WTC11 (cell line): Measurements from ENCODE around the gene WDR7. TPM values are rescaled to one million over a fixed set of nuclear protein-coding genes. Genes with fewer than 3 reads are reported as not detected.

ENCODE experiments used
- ATAC-seq: fragments of 200-7000 bp; cut with Tn5 transposase; 2 replicates; pipeline ENCODE4 v1.10.0; 2021; ENCODE audit warnings: mild to moderate bottlenecking, moderate library complexity
- CTCF ChIA-PET: fragments of 300-600 bp; sonication (Branson Sonifier 250); formaldehyde crosslinking; loops from one replicate; lab custom pipeline; 2021; ENCODE audit warnings: antibody characterized with exemption; lab: Charles Lee
- POLR2A ChIA-PET: fragments of 350-600 bp; sonication (Branson Sonifier 250); formaldehyde crosslinking; loops from one replicate; lab custom pipeline; 2021; ENCODE audit warnings: antibody characterized with exemption; lab: Charles Lee
- DNase-seq: peaks from one replicate; pipeline ENCODE4 v3.0.0; 2021; ENCODE audit warnings: low spot score
- H3K27ac Mint-ChIP-seq: 2 replicates; pipeline ENCODE4 v1.8.0; 2021; ENCODE audit warnings: mixed read lengths
- H3K27me3 Mint-ChIP-seq: 2 replicates; pipeline ENCODE4 v1.8.0; 2021; ENCODE audit warnings: low read depth, mild to moderate bottlenecking, moderate library complexity, mixed read lengths
- H3K36me3 Mint-ChIP-seq: 2 replicates; pipeline ENCODE4 v1.8.0; 2021; ENCODE audit warnings: mixed read lengths
- H3K4me1 Mint-ChIP-seq: 2 replicates; pipeline ENCODE4 v1.8.0; 2022; ENCODE audit warnings: mixed read lengths
- H3K4me3 Mint-ChIP-seq: 2 replicates; pipeline ENCODE4 v1.8.0; 2021; ENCODE audit warnings: mild to moderate bottlenecking, moderate library complexity, mixed read lengths
- H3K9me3 Mint-ChIP-seq: 2 replicates; pipeline ENCODE4 v1.8.0; 2021; ENCODE audit warnings: mixed read lengths
- ATF1 ChIP-seq: sonication (generic); formaldehyde crosslinking; IDR thresholded peaks from 2 replicates; pipeline ENCODE4 v1.8.1; 2023; ENCODE audit warnings: mild to moderate bottlenecking, moderate library complexity, missing genetic modification reagents
- CREB1 ChIP-seq: sonication (generic); formaldehyde crosslinking; IDR thresholded peaks from 2 replicates; pipeline ENCODE4 v1.8.0; 2023; ENCODE audit warnings: mild to moderate bottlenecking, missing genetic modification reagents
- CREM ChIP-seq: sonication (generic); formaldehyde crosslinking; IDR thresholded peaks from 2 replicates; pipeline ENCODE4 v1.8.1; 2022; ENCODE audit warnings: mild to moderate bottlenecking, missing genetic modification reagents, moderate library complexity
- EMX1 ChIP-seq: fragments of 250-450 bp; sonication (Bioruptor Pico); IDR thresholded peaks from 2 replicates; pipeline ENCODE4 v1.8.0; 2021; ENCODE audit warnings: mild to moderate bottlenecking
- GABPB1 ChIP-seq: sonication (generic); formaldehyde crosslinking; IDR thresholded peaks from 2 replicates; pipeline ENCODE4 v1.8.1; 2023; ENCODE audit warnings: mild to moderate bottlenecking, missing genetic modification reagents
- HMGA2 ChIP-seq: fragments of 250-450 bp; sonication (Bioruptor Pico); IDR thresholded peaks from 2 replicates; pipeline ENCODE4 v1.4.0; 2021; ENCODE audit warnings: mild to moderate bottlenecking, moderate library complexity
- JUN ChIP-seq: sonication (generic); formaldehyde crosslinking; IDR thresholded peaks from 2 replicates; pipeline ENCODE4 v1.8.0; 2023; ENCODE audit warnings: mild to moderate bottlenecking, missing genetic modification reagents
- NR3C1 ChIP-seq: sonication (generic); formaldehyde crosslinking; conservative IDR thresholded peaks from 2 replicates; pipeline ENCODE4 v1.8.1; 2023; ENCODE audit warnings: low read depth, mild to moderate bottlenecking, missing genetic modification reagents
- RELA ChIP-seq: sonication (generic); formaldehyde crosslinking; IDR thresholded peaks from 2 replicates; pipeline ENCODE4 v1.8.1; 2022; ENCODE audit warnings: missing genetic modification reagents, mild to moderate bottlenecking, borderline replicate concordance
- SP1 ChIP-seq: sonication (generic); formaldehyde crosslinking; conservative IDR thresholded peaks from 2 replicates; pipeline ENCODE4 v1.8.1; 2022; ENCODE audit warnings: missing genetic modification reagents
- TEAD4 ChIP-seq: sonication (generic); formaldehyde crosslinking; IDR thresholded peaks from 2 replicates; pipeline ENCODE4 v1.8.0; 2022; ENCODE audit warnings: mild to moderate bottlenecking, missing genetic modification reagents
- total RNA-seq: library from RNA; stranded (reverse); gene quantifications from 3 replicates; pipeline ENCODE4 v1.2.3, GENCODE V29; 2021
- TF ChIP-seq, protein P1 (sequence below): fragments of 200-600 bp; IDR thresholded peaks from 2 replicates; pipeline ENCODE4 v1.8.0; 2022; ENCODE audit warnings: antibody characterized with exemption
- TF ChIP-seq, protein P2 (sequence below): fragments of 250-450 bp; sonication (Bioruptor Pico); IDR thresholded peaks from 2 replicates; pipeline ENCODE4 v1.8.0; 2021; ENCODE audit warnings: mild to moderate bottlenecking
- TF ChIP-seq, protein P3 (sequence below): sonication (generic); formaldehyde crosslinking; IDR thresholded peaks from 2 replicates; pipeline ENCODE4 v1.8.1; 2023; ENCODE audit warnings: mild to moderate bottlenecking, missing genetic modification reagents
- TF ChIP-seq, protein P4 (sequence below): fragments of 250-450 bp; sonication (Bioruptor Pico); conservative IDR thresholded peaks from 2 replicates; pipeline ENCODE4 v1.9.0; 2021; ENCODE audit warnings: mild to moderate bottlenecking
- TF ChIP-seq, protein P5 (sequence below): sonication (generic); formaldehyde crosslinking; IDR thresholded peaks from 2 replicates; pipeline ENCODE4 v1.8.1; 2022; ENCODE audit warnings: low read depth, missing genetic modification reagents, borderline replicate concordance

The WDR7 gene
- total RNA-seq, 1 experiment from 2014 or later: 12.2 TPM

DNA sequence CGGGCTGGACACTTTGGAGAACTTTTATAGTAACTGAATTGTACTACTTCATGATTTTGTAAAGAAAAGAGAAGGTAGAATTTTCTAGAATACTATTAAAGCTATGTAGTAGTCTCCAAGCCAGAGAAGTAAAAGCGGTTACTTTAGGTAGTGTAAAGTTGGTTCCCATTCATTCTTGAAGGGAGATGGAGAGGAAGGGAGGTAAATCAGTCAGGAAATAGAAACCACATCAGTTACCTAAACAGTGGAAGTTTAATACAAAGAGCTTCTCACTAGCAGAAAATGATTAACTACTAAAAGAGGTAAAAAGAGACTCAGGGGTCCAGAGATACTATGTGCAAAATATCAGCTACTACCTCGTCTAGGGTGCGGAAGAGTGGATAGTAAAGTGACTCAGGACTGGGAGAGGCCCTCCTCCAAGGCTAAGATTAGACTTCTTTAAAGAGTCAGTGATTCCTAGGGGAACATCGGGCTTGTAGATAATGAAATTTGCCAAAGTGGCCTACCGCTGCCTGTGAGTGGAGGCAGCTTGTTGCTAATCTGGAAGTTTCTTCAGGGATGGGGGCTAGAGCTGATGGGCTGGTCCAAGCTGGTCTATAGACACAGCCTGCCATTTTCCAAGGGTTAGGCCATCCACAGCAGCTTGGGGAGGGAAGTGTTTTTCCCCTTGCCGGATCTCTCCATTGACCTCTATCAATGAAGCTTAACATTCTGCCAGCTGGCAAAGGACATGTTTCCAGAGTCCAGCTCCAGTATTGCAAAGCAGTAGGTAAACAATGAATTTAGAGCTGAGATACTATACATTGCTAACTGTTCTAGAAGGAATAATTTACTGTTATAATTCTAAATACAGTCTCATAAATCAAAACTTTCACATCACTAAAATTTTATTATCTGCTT, 249.3 kb downstream of the WDR7 start:
- H3K27ac Mint-ChIP-seq: peak overlapping the region; percentile 47; the same call in 1 of the 2 replicates
- no peak for DNase-seq
- no peak; the same call in 1 of the 2 replicates for ATAC-seq
- no peaks in the 10 kb centered on the region for H3K27me3 Mint-ChIP-seq
- no peak overlapping the region for H3K4me3 Mint-ChIP-seq
- TF ChIP-seq, protein P1, sequence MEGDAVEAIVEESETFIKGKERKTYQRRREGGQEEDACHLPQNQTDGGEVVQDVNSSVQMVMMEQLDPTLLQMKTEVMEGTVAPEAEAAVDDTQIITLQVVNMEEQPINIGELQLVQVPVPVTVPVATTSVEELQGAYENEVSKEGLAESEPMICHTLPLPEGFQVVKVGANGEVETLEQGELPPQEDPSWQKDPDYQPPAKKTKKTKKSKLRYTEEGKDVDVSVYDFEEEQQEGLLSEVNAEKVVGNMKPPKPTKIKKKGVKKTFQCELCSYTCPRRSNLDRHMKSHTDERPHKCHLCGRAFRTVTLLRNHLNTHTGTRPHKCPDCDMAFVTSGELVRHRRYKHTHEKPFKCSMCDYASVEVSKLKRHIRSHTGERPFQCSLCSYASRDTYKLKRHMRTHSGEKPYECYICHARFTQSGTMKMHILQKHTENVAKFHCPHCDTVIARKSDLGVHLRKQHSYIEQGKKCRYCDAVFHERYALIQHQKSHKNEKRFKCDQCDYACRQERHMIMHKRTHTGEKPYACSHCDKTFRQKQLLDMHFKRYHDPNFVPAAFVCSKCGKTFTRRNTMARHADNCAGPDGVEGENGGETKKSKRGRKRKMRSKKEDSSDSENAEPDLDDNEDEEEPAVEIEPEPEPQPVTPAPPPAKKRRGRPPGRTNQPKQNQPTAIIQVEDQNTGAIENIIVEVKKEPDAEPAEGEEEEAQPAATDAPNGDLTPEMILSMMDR: no peak
- POLR2A ChIA-PET: no interaction called here
- no peaks in the 10 kb centered on the region for H3K9me3 Mint-ChIP-seq
- H3K4me1 Mint-ChIP-seq: peaks cover 16% of the 10 kb centered on the region
- CTCF ChIA-PET: interaction anchor here (1.2 kb wide), 1 partner anchor 31 kb away, joined by 3 read pairs; no protein-coding TSS in a partner anchor
- no peaks in the 10 kb centered on the region for H3K36me3 Mint-ChIP-seq

DNA sequence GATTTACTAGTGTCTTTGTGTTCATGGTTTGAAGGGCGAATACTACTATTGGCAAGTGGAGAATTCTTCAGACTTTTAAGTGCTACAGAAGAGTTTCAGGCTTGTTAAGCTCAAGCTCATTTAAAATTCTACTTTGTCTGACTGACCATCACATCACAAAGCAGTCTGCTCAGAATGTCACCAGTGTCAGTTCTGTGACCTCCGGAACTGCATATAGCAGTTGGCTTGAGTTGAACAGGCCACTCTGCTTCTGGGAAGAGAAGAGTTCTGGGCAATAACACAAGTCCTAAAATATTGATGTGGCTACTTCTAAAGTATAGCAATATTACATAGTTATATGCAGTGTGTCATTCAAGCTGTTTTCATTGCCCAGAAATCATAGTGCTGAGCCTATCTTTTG, 250.8 kb downstream of the WDR7 start:
- CTCF ChIA-PET: interaction anchor here (1.3 kb wide), 1 partner anchor 112 kb away, joined by 3 read pairs; no protein-coding TSS in a partner anchor
- H3K27ac Mint-ChIP-seq: no peak overlapping the region

More for the DNA sequence above, 250.8 kb downstream of the WDR7 start:
- no peak overlapping the region for H3K4me3 Mint-ChIP-seq
- H3K4me1 Mint-ChIP-seq: peaks cover 16% of the 10 kb centered on the region
- POLR2A ChIA-PET: no interaction called here
- H3K27me3 Mint-ChIP-seq: no peaks in the 10 kb centered on the region
- DNase-seq (no peak), ATAC-seq (no peak)
- H3K36me3 Mint-ChIP-seq: no peaks in the 10 kb centered on the region
- TF ChIP-seq, protein P2, sequence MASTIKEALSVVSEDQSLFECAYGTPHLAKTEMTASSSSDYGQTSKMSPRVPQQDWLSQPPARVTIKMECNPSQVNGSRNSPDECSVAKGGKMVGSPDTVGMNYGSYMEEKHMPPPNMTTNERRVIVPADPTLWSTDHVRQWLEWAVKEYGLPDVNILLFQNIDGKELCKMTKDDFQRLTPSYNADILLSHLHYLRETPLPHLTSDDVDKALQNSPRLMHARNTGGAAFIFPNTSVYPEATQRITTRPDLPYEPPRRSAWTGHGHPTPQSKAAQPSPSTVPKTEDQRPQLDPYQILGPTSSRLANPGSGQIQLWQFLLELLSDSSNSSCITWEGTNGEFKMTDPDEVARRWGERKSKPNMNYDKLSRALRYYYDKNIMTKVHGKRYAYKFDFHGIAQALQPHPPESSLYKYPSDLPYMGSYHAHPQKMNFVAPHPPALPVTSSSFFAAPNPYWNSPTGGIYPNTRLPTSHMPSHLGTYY (CRISPR knock-in tag): no peak
- TF ChIP-seq EMX1 (CRISPR knock-in tag) (no peak), JUN (no peak), ATF1 (CRISPR knock-in tag) (no peak), TEAD4 (no peak), HMGA2 (no peak), NR3C1 (CRISPR knock-in tag) (no peak), GABPB1 (CRISPR knock-in tag) (no peak), RELA (CRISPR knock-in tag) (no peak), CREM (CRISPR knock-in tag) (no peak), CREB1 (CRISPR knock-in tag) (no peak), SP1 (CRISPR knock-in tag) (no peak)
- TF ChIP-seq, protein P3, sequence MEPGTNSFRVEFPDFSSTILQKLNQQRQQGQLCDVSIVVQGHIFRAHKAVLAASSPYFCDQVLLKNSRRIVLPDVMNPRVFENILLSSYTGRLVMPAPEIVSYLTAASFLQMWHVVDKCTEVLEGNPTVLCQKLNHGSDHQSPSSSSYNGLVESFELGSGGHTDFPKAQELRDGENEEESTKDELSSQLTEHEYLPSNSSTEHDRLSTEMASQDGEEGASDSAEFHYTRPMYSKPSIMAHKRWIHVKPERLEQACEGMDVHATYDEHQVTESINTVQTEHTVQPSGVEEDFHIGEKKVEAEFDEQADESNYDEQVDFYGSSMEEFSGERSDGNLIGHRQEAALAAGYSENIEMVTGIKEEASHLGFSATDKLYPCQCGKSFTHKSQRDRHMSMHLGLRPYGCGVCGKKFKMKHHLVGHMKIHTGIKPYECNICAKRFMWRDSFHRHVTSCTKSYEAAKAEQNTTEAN (CRISPR knock-in tag): no peak
- TF ChIP-seq, protein P4, sequence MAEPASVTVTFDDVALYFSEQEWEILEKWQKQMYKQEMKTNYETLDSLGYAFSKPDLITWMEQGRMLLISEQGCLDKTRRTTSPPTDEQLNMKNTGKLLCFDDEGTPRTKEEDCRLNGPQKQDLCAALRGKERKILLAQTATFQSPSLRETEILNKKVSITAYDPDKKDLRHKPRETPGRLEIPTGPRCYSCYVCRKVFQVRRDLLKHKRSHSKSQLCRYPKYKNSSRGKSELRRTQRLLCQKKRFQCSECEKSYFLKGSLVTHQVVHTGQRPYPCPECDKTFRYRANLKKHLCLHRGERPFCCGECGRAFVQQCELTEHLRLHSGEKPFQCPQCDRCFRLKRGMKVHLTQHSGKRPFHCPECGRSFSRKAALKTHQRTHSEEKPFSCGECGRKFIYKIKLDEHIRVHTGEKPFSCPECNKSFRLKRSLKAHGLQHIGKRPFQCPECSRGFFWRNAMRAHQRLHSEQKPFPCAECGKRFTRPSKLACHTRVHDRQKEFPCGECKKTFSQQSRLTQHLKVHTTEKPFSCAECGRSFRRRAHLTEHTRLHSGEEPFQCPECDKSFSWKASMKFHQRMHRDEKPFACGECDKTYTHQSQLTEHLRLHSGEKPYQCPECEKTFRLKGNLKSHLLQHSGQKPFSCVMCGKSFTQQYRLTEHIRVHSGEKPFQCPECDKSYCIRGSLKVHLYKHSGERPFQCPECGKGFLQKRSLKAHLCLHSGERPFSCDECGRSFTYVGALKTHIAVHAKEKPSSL (CRISPR knock-in tag): no peak
- TF ChIP-seq, protein P5, sequence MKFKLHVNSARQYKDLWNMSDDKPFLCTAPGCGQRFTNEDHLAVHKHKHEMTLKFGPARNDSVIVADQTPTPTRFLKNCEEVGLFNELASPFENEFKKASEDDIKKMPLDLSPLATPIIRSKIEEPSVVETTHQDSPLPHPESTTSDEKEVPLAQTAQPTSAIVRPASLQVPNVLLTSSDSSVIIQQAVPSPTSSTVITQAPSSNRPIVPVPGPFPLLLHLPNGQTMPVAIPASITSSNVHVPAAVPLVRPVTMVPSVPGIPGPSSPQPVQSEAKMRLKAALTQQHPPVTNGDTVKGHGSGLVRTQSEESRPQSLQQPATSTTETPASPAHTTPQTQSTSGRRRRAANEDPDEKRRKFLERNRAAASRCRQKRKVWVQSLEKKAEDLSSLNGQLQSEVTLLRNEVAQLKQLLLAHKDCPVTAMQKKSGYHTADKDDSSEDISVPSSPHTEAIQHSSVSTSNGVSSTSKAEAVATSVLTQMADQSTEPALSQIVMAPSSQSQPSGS (CRISPR knock-in tag): no peak
- no peaks in the 10 kb centered on the region for H3K9me3 Mint-ChIP-seq
